ENCODE measurements around the gene GSG1L2. TPM values are rescaled to one million over a fixed set of nuclear protein-coding genes. Genes with fewer than 3 reads are reported as not detected.

GSG1L2 gene
- total and polyA plus RNA-seq, 2 experiments from 2014 or later = not detected

- no peaks in the 10 kb centered on the region for H3K79me2 ChIP-seq
- WGBS (ENCODE audit: low lambda C conversion rate, missing lambda C conversion rate) = 91% methylated on average over 3 of the region's 3 CpGs
- no peaks in the 10 kb centered on the region for H3K9me3 ChIP-seq (ENCODE audit: low read depth)
- no peaks in the 10 kb centered on the region for H4K20me1 ChIP-seq (ENCODE audit: insufficient read depth, poor library complexity, severe bottlenecking)
- no peak overlapping the region for H3K4me2 ChIP-seq
- TF ChIP-seq CTCF (IDR thresholded peaks at IDR 0.05; ENCODE audit: poor library complexity) (no peak), EZH2 (IDR thresholded peaks at IDR 0.05; ENCODE audit: borderline replicate concordance) (no peak), EZH2phosphoT487 (IDR thresholded peaks at IDR 0.05; ENCODE audit: low read depth, severe bottlenecking, unreplicated experiment) (no peak)
- no peak overlapping the region for H2AFZ ChIP-seq
- H3K9me2 ChIP-seq (replicated peaks; ENCODE audit: insufficient read depth) = no peaks in the 10 kb centered on the region
- DNase-seq (ENCODE audit: low spot score) = no peak
- H3K4me3 ChIP-seq = no peak overlapping the region
- no peaks in the 10 kb centered on the region for H3K27me3 ChIP-seq
- no peaks in the 10 kb centered on the region for H3K36me3 ChIP-seq (replicated peaks; ENCODE audit: insufficient read depth, low read depth)
- H3K4me1 ChIP-seq (ENCODE audit: insufficient read depth) = no peaks in the 10 kb centered on the region
- H3K27ac ChIP-seq = no peak overlapping the region
Observed at GRCh38 chr17:9780552-9780951, 41.3 kb downstream of the GSG1L2 start.

GRCh38 chr17:9776911-9777310, 45.0 kb downstream of the GSG1L2 start:
- H3K27ac ChIP-seq = no peak overlapping the region
- H3K9me2 ChIP-seq (replicated peaks; ENCODE audit: insufficient read depth) = no peaks in the 10 kb centered on the region
- no peak overlapping the region for H3K4me3 ChIP-seq
- WGBS (ENCODE audit: low lambda C conversion rate, missing lambda C conversion rate) = 95% methylated on average over 9 of the region's 9 CpGs
- TF ChIP-seq CTCF (IDR thresholded peaks at IDR 0.05; ENCODE audit: poor library complexity) = no peak
- no peak for TF ChIP-seq EZH2phosphoT487 (IDR thresholded peaks at IDR 0.05; ENCODE audit: low read depth, severe bottlenecking, unreplicated experiment)
- no peak for TF ChIP-seq EZH2 (IDR thresholded peaks at IDR 0.05; ENCODE audit: borderline replicate concordance)
- no peaks in the 10 kb centered on the region for H4K20me1 ChIP-seq (ENCODE audit: insufficient read depth, poor library complexity, severe bottlenecking)
- no peaks in the 10 kb centered on the region for H3K27me3 ChIP-seq
- H3K4me1 ChIP-seq (ENCODE audit: insufficient read depth) = no peaks in the 10 kb centered on the region
- no peaks in the 10 kb centered on the region for H3K9me3 ChIP-seq (ENCODE audit: low read depth)
- no peaks in the 10 kb centered on the region for H3K36me3 ChIP-seq (replicated peaks; ENCODE audit: insufficient read depth, low read depth)
- H2AFZ ChIP-seq = no peak overlapping the region
- H3K4me2 ChIP-seq = no peak overlapping the region
- H3K79me2 ChIP-seq = no peaks in the 10 kb centered on the region
- no peak for DNase-seq (ENCODE audit: low spot score)

- H3K4me2 ChIP-seq = no peak overlapping the region
- no peaks in the 10 kb centered on the region for H3K36me3 ChIP-seq (replicated peaks; ENCODE audit: insufficient read depth, low read depth)
- no peaks in the 10 kb centered on the region for H3K9me2 ChIP-seq (replicated peaks; ENCODE audit: insufficient read depth)
- no peak overlapping the region for H3K4me3 ChIP-seq
- H3K4me1 ChIP-seq (ENCODE audit: insufficient read depth) = no peaks in the 10 kb centered on the region
- DNase-seq (ENCODE audit: low spot score) = no peak
- no peak for TF ChIP-seq EZH2 (IDR thresholded peaks at IDR 0.05; ENCODE audit: borderline replicate concordance)
- no peak for TF ChIP-seq CTCF (IDR thresholded peaks at IDR 0.05; ENCODE audit: poor library complexity)
- no peak for TF ChIP-seq EZH2phosphoT487 (IDR thresholded peaks at IDR 0.05; ENCODE audit: low read depth, severe bottlenecking, unreplicated experiment)
- 93% methylated on average over 19 of the region's 19 CpGs for WGBS (ENCODE audit: low lambda C conversion rate, missing lambda C conversion rate)
- H3K27ac ChIP-seq = no peak overlapping the region
- H3K27me3 ChIP-seq = no peaks in the 10 kb centered on the region
- H2AFZ ChIP-seq = no peak overlapping the region
- no peaks in the 10 kb centered on the region for H3K9me3 ChIP-seq (ENCODE audit: low read depth)
- no peaks in the 10 kb centered on the region for H4K20me1 ChIP-seq (ENCODE audit: insufficient read depth, poor library complexity, severe bottlenecking)
- H3K79me2 ChIP-seq = no peaks in the 10 kb centered on the region
Observed at GRCh38 chr17:9772658-9773057, 49.2 kb downstream of the GSG1L2 start.

GRCh38 chr17:9771465-9771864, 50.4 kb downstream of the GSG1L2 start:
- no peak overlapping the region for H2AFZ ChIP-seq
- H3K4me3 ChIP-seq = no peak overlapping the region
- no peaks in the 10 kb centered on the region for H3K4me1 ChIP-seq (ENCODE audit: insufficient read depth)
- H3K36me3 ChIP-seq (replicated peaks; ENCODE audit: insufficient read depth, low read depth) = no peaks in the 10 kb centered on the region
- H3K9me3 ChIP-seq (ENCODE audit: low read depth) = no peaks in the 10 kb centered on the region
- no peak overlapping the region for H3K4me2 ChIP-seq
- WGBS (ENCODE audit: low lambda C conversion rate, missing lambda C conversion rate) = 98% methylated on average over 26 of the region's 27 CpGs
- no peaks in the 10 kb centered on the region for H3K9me2 ChIP-seq (replicated peaks; ENCODE audit: insufficient read depth)
- TF ChIP-seq EZH2 (IDR thresholded peaks at IDR 0.05; ENCODE audit: borderline replicate concordance) = no peak
- TF ChIP-seq EZH2phosphoT487 (IDR thresholded peaks at IDR 0.05; ENCODE audit: low read depth, severe bottlenecking, unreplicated experiment) = no peak
- no peak for TF ChIP-seq CTCF (IDR thresholded peaks at IDR 0.05; ENCODE audit: poor library complexity)
- H3K27ac ChIP-seq = no peak overlapping the region
- no peak for DNase-seq (ENCODE audit: low spot score)
- H4K20me1 ChIP-seq (ENCODE audit: insufficient read depth, poor library complexity, severe bottlenecking) = no peaks in the 10 kb centered on the region
- H3K79me2 ChIP-seq = no peaks in the 10 kb centered on the region
- H3K27me3 ChIP-seq = no peaks in the 10 kb centered on the region

Data from hepatocyte (in vitro differentiated cells).